Activated gamma-delta T cell (primary cell): ENCODE measurements around the gene LAMC2.
"Not testable (repeated sequence)": the region's sequence is repeated elsewhere in the genome, so short reads cannot be mapped to it uniquely, and the experiment has no call there.

Experiments used
- DNase-seq: peaks from one replicate; lab custom pipeline; 2025; lab: John Stamatoyannopoulos, UW

Gene LAMC2

GRCh38 chr1:183263886-183264602, 78.0 kb downstream of the LAMC2 start:
- no peak for DNase-seq

- DNase-seq, result no peak
These were observed 81.8 kb downstream of the LAMC2 start for GRCh38 chr1:183267646-183268431.

GRCh38 chr1:183270541-183271141, 84.6 kb downstream of the LAMC2 start:
- DNase-seq, result no peak

GRCh38 chr1:183272390-183272848, 86.4 kb downstream of the LAMC2 start:
- no peak for DNase-seq

- no peak for DNase-seq
These were observed 87.2 kb downstream of the LAMC2 start for GRCh38 chr1:183273300-183273699.

GRCh38 chr1:183273984-183274383, 87.9 kb downstream of the LAMC2 start:
- not testable (repeated sequence) for DNase-seq

GRCh38 chr1:183274836-183275235, 88.8 kb downstream of the LAMC2 start:
- DNase-seq, result no peak

GRCh38 chr1:183275322-183275721, 89.3 kb downstream of the LAMC2 start:
- DNase-seq, result no peak

GRCh38 chr1:183276386-183277080, 90.5 kb downstream of the LAMC2 start:
- DNase-seq, result no peak

- no peak for DNase-seq
These were observed 92.0 kb downstream of the LAMC2 start for GRCh38 chr1:183277821-183278738.

GRCh38 chr1:183278739-183279591, 92.9 kb downstream of the LAMC2 start:
- DNase-seq, result no peak

GRCh38 chr1:183279835-183280234, 93.8 kb downstream of the LAMC2 start:
- DNase-seq, result no peak

GRCh38 chr1:183281039-183281438, 95.0 kb downstream of the LAMC2 start:
- no peak for DNase-seq

- no peak for DNase-seq
These were observed 95.6 kb downstream of the LAMC2 start for GRCh38 chr1:183281553-183282091.

- no peak for DNase-seq
These were observed 96.2 kb downstream of the LAMC2 start for GRCh38 chr1:183282101-183282855.

- no peak for DNase-seq
These were observed 97.2 kb downstream of the LAMC2 start for GRCh38 chr1:183283286-183283685.

- no peak for DNase-seq
These were observed 98.0 kb downstream of the LAMC2 start for GRCh38 chr1:183284086-183284485.

- no peak for DNase-seq
These were observed 99.2 kb downstream of the LAMC2 start for GRCh38 chr1:183285256-183285655.

- DNase-seq, result no peak
These were observed 99.7 kb downstream of the LAMC2 start for GRCh38 chr1:183285746-183286145.
